ENCODE measurements around the gene CCNE1. TPM values are rescaled to one million over a fixed set of nuclear protein-coding genes. Genes with fewer than 3 reads are reported as not detected.
"Not testable (repeated sequence)": the region's sequence is repeated elsewhere in the genome, so short reads cannot be mapped to it uniquely, and the experiment has no call there.

CCNE1 gene
- polyA plus RNA-seq, 12 donors: 12.7 to 29.0 (median 23.8) TPM; not detected in 1

GRCh38 chr19:29812080-29812880 is 489 bp downstream of the CCNE1 start:
- no peak for DNase-seq

- DNase-seq: no peak
Observed at GRCh38 chr19:29812881-29813275, 1.1 kb downstream of the CCNE1 start.

- DNase-seq: no peak
Observed at GRCh38 chr19:29813642-29814041, 1.9 kb downstream of the CCNE1 start.

- no peak for DNase-seq
Observed at GRCh38 chr19:29815231-29815630, 3.4 kb downstream of the CCNE1 start.

- no peak for DNase-seq
Observed at GRCh38 chr19:29817316-29817715, 5.5 kb downstream of the CCNE1 start.

- DNase-seq: no peak
Observed at GRCh38 chr19:29819300-29819699, 7.5 kb downstream of the CCNE1 start.

GRCh38 chr19:29819986-29820385 is 8.2 kb downstream of the CCNE1 start:
- no peak for DNase-seq

- DNase-seq: no peak
Observed at GRCh38 chr19:29823581-29824330, 12.0 kb downstream of the CCNE1 start.

- not testable (repeated sequence) for DNase-seq
Observed at GRCh38 chr19:29825263-29825662, 13.5 kb downstream of the CCNE1 start.

- DNase-seq: no peak
Observed at GRCh38 chr19:29831041-29831548, 19.3 kb downstream of the CCNE1 start.

- DNase-seq: no peak
Observed at GRCh38 chr19:29831686-29832085, 19.9 kb downstream of the CCNE1 start.

- DNase-seq: no peak
Observed at GRCh38 chr19:29832801-29833200, 21.0 kb downstream of the CCNE1 start.

- DNase-seq: no peak
Observed at GRCh38 chr19:29833614-29834261, 21.9 kb downstream of the CCNE1 start.

- DNase-seq: no peak
Observed at GRCh38 chr19:29834991-29835846, 23.4 kb downstream of the CCNE1 start.

GRCh38 chr19:29836409-29836825 is 24.6 kb downstream of the CCNE1 start:
- no peak for DNase-seq

- no peak for DNase-seq
Observed at GRCh38 chr19:29837448-29837981, 25.7 kb downstream of the CCNE1 start.

GRCh38 chr19:29837996-29838395 is 26.2 kb downstream of the CCNE1 start:
- DNase-seq: peak; percentile 41

- no peak for DNase-seq
Observed at GRCh38 chr19:29840066-29840950, 28.5 kb downstream of the CCNE1 start.

GRCh38 chr19:29841209-29841558 is 29.4 kb downstream of the CCNE1 start:
- DNase-seq: no peak
